Stimulated activated CD4-positive, alpha-beta T cell treated with anti-CD3 and anti-CD28 coated beads, Interleukin-1b, Interleukin-23, amount 100 ng/mL, for 4 hours (primary cell): Measurements from ENCODE around the gene RCN1.
"Not testable (repeated sequence)": the region's sequence is repeated elsewhere in the genome, so short reads cannot be mapped to it uniquely, and the experiment has no call there.

Source experiments
- DNase-seq, 2 donors: peaks; one replicate each; pipeline ENCODE4 v3.0.0-alpha.2; 2020; ENCODE audit warnings: low read depth in 2 of 2

RCN1 gene

DNA sequence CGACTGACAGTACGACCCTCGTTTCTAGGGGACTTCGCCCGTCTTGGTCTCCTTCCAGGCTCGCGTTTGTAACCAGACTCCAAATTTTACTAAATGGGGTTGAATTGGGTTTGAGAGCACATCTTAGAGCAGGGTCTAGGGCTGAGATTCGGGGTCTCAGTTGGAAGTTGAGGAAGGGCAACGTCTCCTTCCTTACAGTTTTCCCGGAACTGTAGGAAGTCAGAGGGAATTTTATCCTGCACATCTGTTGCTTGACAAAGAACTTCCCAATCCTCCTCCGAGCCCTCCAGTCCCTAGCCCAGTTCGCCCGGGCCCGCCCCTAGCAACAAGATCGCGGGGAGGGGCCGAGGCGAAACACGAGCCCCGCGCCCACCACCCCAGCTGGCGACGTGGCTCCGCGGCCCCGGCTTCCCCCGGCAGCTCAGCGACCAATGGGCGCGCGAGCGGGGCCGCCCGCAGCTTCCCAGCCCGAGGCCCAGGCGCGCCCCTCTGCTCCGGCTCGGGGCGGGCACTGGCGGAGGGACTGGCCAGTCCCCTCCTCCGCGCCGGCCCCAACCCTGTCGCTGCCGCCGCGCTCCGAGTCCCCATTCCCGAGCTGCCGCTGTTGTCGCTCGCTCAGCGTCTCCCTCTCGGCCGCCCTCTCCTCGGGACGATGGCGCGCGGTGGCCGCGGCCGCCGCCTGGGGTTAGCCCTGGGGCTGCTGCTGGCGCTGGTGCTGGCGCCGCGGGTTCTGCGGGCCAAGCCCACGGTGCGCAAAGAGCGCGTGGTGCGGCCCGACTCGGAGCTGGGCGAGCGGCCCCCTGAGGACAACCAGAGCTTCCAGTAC is at the start of gene RCN1:
RCN1 (plus strand) TSS at position 530 of the 826 bp plus-strand sequence; CDS start at position 653, 123 bp downstream.
- peak; percentile 34 to 46 for DNase-seq

DNA sequence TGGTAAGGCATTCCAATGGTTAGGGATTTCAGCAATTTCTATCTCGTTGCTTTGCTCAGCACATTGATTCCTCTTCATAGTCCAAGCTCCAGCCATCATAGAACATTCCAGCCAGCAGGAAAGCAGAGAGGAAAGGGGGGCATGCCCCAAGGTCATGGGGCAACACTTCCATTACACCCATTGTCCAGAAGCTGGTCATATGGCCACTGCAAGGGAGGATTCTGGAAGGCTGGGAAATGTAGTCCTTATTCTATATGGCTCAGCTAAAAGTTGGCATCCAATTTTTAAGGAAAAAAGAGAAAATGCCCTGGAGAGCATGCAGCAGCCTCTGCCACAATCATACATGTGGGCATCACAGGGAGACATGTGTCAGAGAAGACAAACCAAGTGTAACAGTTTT is 47.1 kb upstream of the RCN1 start:
- DNase-seq, result no peak

GRCh38 chr11:32044158-32044863 is 46.6 kb upstream of the RCN1 start:
- DNase-seq, result no peak

- no peak for DNase-seq
Observed at GRCh38 chr11:32045456-32045855, 45.4 kb upstream of the RCN1 start.

- DNase-seq, result no peak
Observed at GRCh38 chr11:32050264-32050663, 40.6 kb upstream of the RCN1 start.

- peak; percentile 23 to 41 for DNase-seq
Observed at GRCh38 chr11:32052215-32052614, 38.7 kb upstream of the RCN1 start.

DNA sequence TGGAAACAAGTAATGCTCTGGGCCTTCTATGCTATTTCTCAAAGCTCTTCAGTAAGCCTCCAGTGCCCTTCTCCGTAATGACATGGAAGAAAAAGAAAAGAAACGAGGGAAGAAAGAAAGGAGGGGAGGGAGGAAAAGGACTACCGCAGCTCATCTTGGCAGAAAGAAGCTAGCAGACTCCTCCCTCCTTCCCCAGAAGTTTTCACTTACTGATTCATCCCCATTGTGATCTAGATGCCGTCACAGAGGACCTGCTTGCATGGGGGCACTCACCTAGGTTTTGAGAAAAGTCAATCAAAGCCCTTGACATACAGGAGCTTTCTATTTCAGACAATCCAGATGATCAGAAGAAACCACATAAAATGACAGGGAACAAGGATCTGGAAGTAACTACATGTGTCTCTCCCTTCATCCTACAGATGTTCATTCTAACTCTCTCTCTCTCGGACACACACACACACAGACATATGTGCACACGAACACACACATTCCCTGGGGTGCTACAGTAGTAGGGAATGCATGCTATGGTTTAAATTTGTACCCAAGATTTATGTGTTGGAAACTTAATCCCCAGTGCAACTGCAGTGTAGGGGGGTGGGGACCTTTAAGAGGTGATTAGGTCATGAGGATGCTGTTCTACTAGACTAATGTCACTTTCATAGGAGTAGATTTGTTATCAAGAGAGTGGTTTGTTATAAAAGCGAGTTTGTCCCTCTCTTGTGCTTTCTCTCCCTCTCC is 37.6 kb upstream of the RCN1 start:
- DNase-seq, result no peak

DNA sequence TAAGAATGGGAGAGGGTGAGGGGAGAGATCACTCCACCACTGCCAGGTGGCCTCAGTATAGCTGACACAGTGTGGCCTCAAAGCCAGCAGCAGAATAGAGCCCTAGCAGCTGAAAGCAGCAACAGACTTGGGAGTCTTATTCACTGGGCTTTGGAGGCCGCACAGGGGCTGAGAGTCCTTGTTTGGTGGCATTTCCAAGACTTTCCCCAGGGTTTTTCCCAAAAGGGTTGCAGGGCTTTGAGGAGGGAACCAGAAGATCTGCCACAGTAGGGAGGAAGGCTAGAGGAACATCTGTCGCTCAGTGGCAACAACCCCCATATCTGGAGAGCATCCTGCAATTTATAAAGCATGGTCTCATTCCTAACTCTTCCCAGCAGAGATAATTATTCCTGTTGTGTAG is 35.0 kb upstream of the RCN1 start:
- no peak for DNase-seq

GRCh38 chr11:32056438-32056837 is 34.4 kb upstream of the RCN1 start:
- no peak for DNase-seq

DNA sequence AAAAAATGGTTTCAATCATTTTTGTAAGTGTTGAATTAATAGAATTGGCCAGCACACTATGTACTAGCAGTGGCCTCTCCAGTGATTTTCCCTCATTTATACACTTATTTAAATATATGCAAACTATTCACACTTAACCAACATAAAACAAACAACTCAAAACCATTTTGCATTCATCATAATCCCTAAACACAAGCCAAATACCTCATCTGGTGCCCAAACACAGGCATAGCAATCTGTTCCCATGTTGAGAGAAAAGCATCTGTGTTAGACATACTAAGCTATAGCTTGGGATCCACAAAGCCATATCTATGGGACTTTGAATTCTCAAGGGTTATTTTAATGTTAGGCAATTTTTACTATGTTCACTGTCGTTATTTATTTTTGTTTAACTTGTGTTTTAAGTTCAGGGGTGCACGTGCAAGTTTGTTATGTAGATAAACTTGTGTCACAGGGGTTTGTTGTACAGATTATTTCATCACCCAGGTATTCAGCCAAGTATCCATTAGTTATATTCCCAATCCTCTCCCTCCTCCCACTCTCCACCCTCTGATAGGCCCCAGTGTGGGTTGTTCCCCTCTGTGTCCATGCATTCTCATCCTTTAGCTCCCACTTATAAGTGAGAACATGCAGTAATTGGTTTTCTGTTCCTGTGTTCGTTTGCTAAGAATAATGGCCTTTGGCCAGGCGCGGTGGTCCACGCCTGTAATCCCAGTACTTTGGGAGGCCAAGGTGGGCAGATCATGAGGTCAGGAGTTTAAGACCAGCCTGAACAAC is 31.0 kb upstream of the RCN1 start:
- DNase-seq, result no peak

DNA sequence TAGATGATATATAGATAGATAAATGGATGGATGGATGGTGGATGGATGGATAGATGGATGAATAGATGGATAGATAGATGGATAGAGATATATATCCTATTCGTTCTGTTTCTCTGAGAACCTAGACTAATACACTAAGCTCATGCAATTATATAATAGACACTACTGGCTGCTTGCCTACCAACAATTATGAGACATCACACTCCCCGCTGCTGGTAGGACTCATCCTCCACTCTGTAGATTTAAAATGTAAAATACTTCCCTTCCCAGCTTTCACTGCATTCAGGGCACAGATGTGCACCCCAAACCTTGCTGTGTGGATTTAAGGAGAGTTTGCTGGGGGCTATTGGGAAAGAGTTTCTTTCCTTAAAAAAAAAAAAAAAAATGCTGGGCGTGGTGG is 28.3 kb upstream of the RCN1 start:
- no peak for DNase-seq

GRCh38 chr11:32063031-32063430 is 27.8 kb upstream of the RCN1 start:
- DNase-seq, result not testable (repeated sequence)

GRCh38 chr11:32065865-32066629 is 24.8 kb upstream of the RCN1 start:
- no peak for DNase-seq

GRCh38 chr11:32068134-32068870 is 22.6 kb upstream of the RCN1 start:
- DNase-seq, result no peak

- DNase-seq, result no peak
Observed at GRCh38 chr11:32069361-32070058, 21.4 kb upstream of the RCN1 start.

- DNase-seq, result no peak
Observed at GRCh38 chr11:32070692-32071091, 20.2 kb upstream of the RCN1 start.

- DNase-seq, result no peak
Observed at GRCh38 chr11:32071811-32072210, 19.1 kb upstream of the RCN1 start.

DNA sequence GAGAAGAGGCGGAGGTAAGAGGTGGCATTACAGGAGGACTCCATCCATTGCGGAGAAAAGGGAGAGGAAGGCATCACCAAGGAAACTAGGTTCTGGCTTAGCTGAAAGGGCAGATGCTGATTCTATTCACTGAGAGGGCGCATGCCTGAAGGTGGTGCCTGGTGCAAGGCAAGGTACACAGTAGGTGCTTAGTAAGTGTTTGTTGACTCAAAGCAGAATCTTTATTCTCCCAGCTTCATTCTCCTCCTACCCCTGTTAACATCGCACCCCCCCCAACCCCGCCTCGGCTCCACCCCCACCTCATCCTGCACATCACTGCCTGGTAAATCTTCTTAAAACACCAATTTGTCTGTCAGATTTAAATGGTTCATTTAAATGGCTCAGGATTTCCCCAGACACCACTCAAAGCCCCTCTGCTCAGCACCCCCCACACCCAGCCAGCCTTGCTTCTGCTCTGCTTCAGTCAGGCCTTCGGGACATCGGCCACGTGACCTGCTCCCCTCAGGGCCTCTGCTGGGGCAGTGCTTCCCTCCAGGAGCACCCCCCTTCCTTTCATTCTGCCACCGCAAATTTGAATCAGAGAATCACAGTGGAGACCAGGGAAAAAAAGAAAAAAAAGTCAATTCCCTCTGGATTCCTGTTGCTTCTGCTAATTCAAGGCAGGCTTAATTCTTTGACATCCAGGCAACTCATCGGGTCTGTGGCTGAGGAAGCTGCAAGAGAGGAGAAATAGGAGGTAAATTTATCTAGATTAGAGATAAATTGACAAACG is 17.8 kb upstream of the RCN1 start:
- DNase-seq, result no peak

- no peak for DNase-seq
Observed at GRCh38 chr11:32073644-32074026, 17.2 kb upstream of the RCN1 start.
